SK-N-SH (cell line): ENCODE results near the gene POU3F1. TPM values are rescaled to one million over a fixed set of nuclear protein-coding genes. Genes with fewer than 3 reads are reported as not detected.

Experiments used
- CTCF ChIA-PET: fragments of 300-600, 350-600 bp; formaldehyde crosslinking; extraction: SDS; loops from one replicate; lab custom pipeline; 2021; lab: Yijun Ruan, JAX
- POLR2A ChIA-PET: fragments of 350-600 bp; sonication (Branson Sonifier 250); formaldehyde crosslinking; extraction: SDS; loops from one replicate; lab custom pipeline; 2020; ENCODE audit warnings: antibody characterized with exemption, inconsistent platforms; lab: Yijun Ruan, JAX
- DNase-seq: peaks from one replicate; pipeline ENCODE4 v3.0.0; 2012
- H2AFZ ChIP-seq: fragments of 200-600 bp; sonication (generic); 2 replicates; pipeline ENCODE4 v1.8.1; 2016; ENCODE audit warnings: antibody characterized with exemption, mild to moderate bottlenecking, low read depth
- H3F3A ChIP-seq: fragments of 200-600 bp; sonication (generic); replicated peaks from 2 replicates; pipeline ENCODE3; 2016; ENCODE audit warnings: antibody characterized with exemption, mild to moderate bottlenecking; ENCODE audit not compliant: insufficient read depth
- H3K27ac ChIP-seq, 2 experiments: fragments of 200-500 bp in 1 of 2; fragments of 200-600 bp in 1 of 2; sonication (Bioruptor generic) in 1 of 2; sonication (generic), shearing (Covaris generic) in 1 of 2; 2 replicates each; pipeline versions ENCODE4 v1.5.1 to v1.6.1; 2014 to 2016; ENCODE audit warnings: low read depth in 2 of 2, inconsistent platforms in 1 of 2, low read length in 1 of 2, mild to moderate bottlenecking in 1 of 2, mixed read lengths in 1 of 2
- H3K27me3 ChIP-seq: fragments of 200-600 bp; sonication (generic), shearing (Covaris generic); 2 replicates; pipeline ENCODE4 v1.6.1; 2016; ENCODE audit warnings: mixed run types; ENCODE audit not compliant: insufficient read depth
- H3K36me3 ChIP-seq, 2 experiments: fragments of 200-500 bp in 1 of 2; fragments of 200-600 bp in 1 of 2; sonication (Bioruptor generic) in 1 of 2; sonication (generic) in 1 of 2; replicated peaks in 1 of 2; 2 replicates each; pipeline versions ENCODE3 to v1.5.1; 2014 to 2016; ENCODE audit warnings: low read length in 1 of 2, mild to moderate bottlenecking in 1 of 2; ENCODE audit not compliant: insufficient read depth in 2 of 2, control insufficient read depth in 1 of 2
- H3K4me1 ChIP-seq, 2 experiments: fragments of 200-500 bp in 1 of 2; fragments of 200-600 bp in 1 of 2; sonication (Bioruptor generic) in 1 of 2; sonication (generic), shearing (Covaris generic) in 1 of 2; 2 replicates each; pipeline versions ENCODE4 v1.5.1 to v1.6.1; 2014 to 2016; ENCODE audit warnings: low read depth in 1 of 2, low read length in 1 of 2, mixed run types in 1 of 2; ENCODE audit not compliant: insufficient read depth in 2 of 2, control insufficient read depth in 1 of 2
- H3K4me2 ChIP-seq: fragments of 200-600 bp; sonication (generic), shearing (Covaris generic); 2 replicates; pipeline ENCODE4 v1.6.1; 2017; ENCODE audit warnings: mixed run types
- H3K4me3 ChIP-seq, 2 experiments: fragments of 200-500 bp in 1 of 2; fragments of 200-600 bp in 1 of 2; sonication (Bioruptor generic) in 1 of 2; sonication (generic), shearing (Covaris generic) in 1 of 2; 2 replicates each; pipeline versions ENCODE4 v1.5.1 to v1.8.1; 2014 to 2016; ENCODE audit warnings: low read depth in 2 of 2, inconsistent platforms in 1 of 2, low read length in 1 of 2, mild to moderate bottlenecking in 1 of 2, mixed read lengths in 1 of 2, moderate library complexity in 1 of 2
- H3K79me2 ChIP-seq: fragments of 200-600 bp; sonication (generic); 2 replicates; pipeline ENCODE4 v1.8.1; 2017; ENCODE audit warnings: mild to moderate bottlenecking; ENCODE audit not compliant: insufficient read depth
- H3K9ac ChIP-seq: fragments of 200-600 bp; sonication (generic); 2 replicates; pipeline ENCODE4 v1.6.1; 2017; ENCODE audit warnings: mixed run types
- H3K9me2 ChIP-seq: fragments of 200-600 bp; sonication (generic); 2 replicates; pipeline ENCODE4 v1.6.1; 2017; ENCODE audit warnings: mixed run types
- H3K9me3 ChIP-seq: fragments of 200-600 bp; sonication (generic); 2 replicates; pipeline ENCODE4 v1.6.1; 2017; ENCODE audit warnings: mixed run types, mild to moderate bottlenecking, moderate library complexity
- H4K20me1 ChIP-seq: fragments of 200-600 bp; sonication (generic); 2 replicates; pipeline ENCODE4 v1.6.1; 2017; ENCODE audit warnings: mild to moderate bottlenecking, mixed run types; ENCODE audit not compliant: insufficient read depth
- CHD2 ChIP-seq: fragments of 150-350 bp; IDR thresholded peaks from 2 replicates; pipeline ENCODE4 v1.6.1; 2018; ENCODE audit warnings: low read length; ENCODE audit not compliant: partially characterized antibody
- CTCF ChIP-seq: fragments of 200-600 bp; sonication (generic); IDR thresholded peaks from 2 replicates; pipeline ENCODE4 v1.6.1; 2017; ENCODE audit warnings: antibody characterized with exemption, mild to moderate bottlenecking, moderate library complexity
- EP300 ChIP-seq, 2 experiments: IDR thresholded peaks; 2 replicates each; pipeline versions ENCODE4 v1.4.0 to v1.6.1; 2012; ENCODE audit warnings: borderline replicate concordance in 1 of 2, low read depth in 1 of 2, low read length in 1 of 2
- EZH2phosphoT487 ChIP-seq: fragments of 200-600 bp; sonication (generic); IDR thresholded peaks from 2 replicates; pipeline ENCODE4 v1.6.1; 2017; ENCODE audit warnings: low read depth, mixed run types, mild to moderate bottlenecking, antibody characterized with exemption, moderate library complexity, borderline replicate concordance
- FOSL2 ChIP-seq: IDR thresholded peaks from 2 replicates; pipeline ENCODE4 v1.4.0; 2012; ENCODE audit warnings: low read depth, mild to moderate bottlenecking, moderate library complexity, borderline replicate concordance
- FOXJ3 ChIP-seq: sonication (generic); formaldehyde crosslinking; IDR thresholded peaks from 2 replicates; pipeline ENCODE4 v1.5.1; 2020; ENCODE audit warnings: mild to moderate bottlenecking, missing genetic modification reagents
- GATA2 ChIP-seq: sonication (generic); formaldehyde crosslinking; IDR thresholded peaks from 2 replicates; pipeline ENCODE4 v1.5.0; 2020; ENCODE audit warnings: mild to moderate bottlenecking, missing genetic modification reagents
- IRF3 ChIP-seq: fragments of 150-350 bp; IDR thresholded peaks from 2 replicates; pipeline ENCODE4 v1.6.1; 2016; ENCODE audit warnings: mild to moderate bottlenecking, low read depth, low read length
- JUND ChIP-seq: IDR thresholded peaks from 2 replicates; pipeline ENCODE4 v1.4.0; 2012
- MAX ChIP-seq: IDR thresholded peaks from 2 replicates; pipeline ENCODE4 v1.4.0; 2012; ENCODE audit warnings: low read depth
- MEF2A ChIP-seq: IDR thresholded peaks from 2 replicates; pipeline ENCODE4 v1.4.0; 2012; ENCODE audit warnings: low read depth, borderline replicate concordance
- MXI1 ChIP-seq: IDR thresholded peaks from 2 replicates; pipeline ENCODE4 v1.6.1; 2012; ENCODE audit warnings: mild to moderate bottlenecking, low read depth, low read length, improper control_type of control experiment
- RAD21 ChIP-seq: IDR thresholded peaks from 2 replicates; pipeline ENCODE4 v1.6.1; 2012; ENCODE audit warnings: mild to moderate bottlenecking, low read length
- REST ChIP-seq: IDR thresholded peaks from 2 replicates; pipeline ENCODE4 v1.6.1; 2012; ENCODE audit warnings: mild to moderate bottlenecking, low read depth, low read length, moderate library complexity
- RFX5 ChIP-seq: IDR thresholded peaks from 2 replicates; pipeline ENCODE4 v1.6.1; 2012; ENCODE audit warnings: mild to moderate bottlenecking, improper control_type of control experiment, low read length
- SMC3 ChIP-seq: IDR thresholded peaks from 2 replicates; pipeline ENCODE4 v1.6.1; 2012; ENCODE audit warnings: low read depth, low read length, improper control_type of control experiment
- TCF12 ChIP-seq: IDR thresholded peaks from 2 replicates; pipeline ENCODE4 v1.4.0; 2012
- WGBS: methylation state at CpG from one replicate; pipeline ENCODE4 v1.1.6; 2017; ENCODE audit warnings: low lambda C conversion rate; 5-methylcytosine and 5-hydroxymethylcytosine counted together
- polyA plus RNA-seq, 3 experiments: library from polyadenylated mRNA; depleted of rRNA; stranded (reverse); fragments of >200 nt; gene quantifications; 2 replicates each; pipeline ENCODE4 v1.2.3, GENCODE V29; 2012

The POU3F1 gene
- polyA plus RNA-seq, 1 of the 3 experiments (the other 2 are of a cell fraction) = not detected

- 27% methylated on average over 4 of the region's 4 CpGs for WGBS
- TF ChIP-seq MAX (no peak), RFX5 (no peak), CHD2 (no peak), REST (no peak), MEF2A (no peak), FOXJ3 (CRISPR knock-in tag) (no peak), TCF12 (no peak), MXI1 (no peak), EZH2phosphoT487 (no peak), EP300 (IDR thresholded peaks at IDR 0.05; ENCODE audit: borderline replicate concordance in 1 of 2, low read depth in 1 of 2, low read length in 1 of 2) (no peak), JUND (no peak), IRF3 (no peak), FOSL2 (no peak), GATA2 (CRISPR knock-in tag) (no peak), CTCF (no peak), RAD21 (no peak), SMC3 (no peak)
- no peak overlapping the region for H3K4me3 ChIP-seq
- no peak overlapping the region for H2AFZ ChIP-seq
- no peak overlapping the region for H3K9ac ChIP-seq
- DNase-seq = no peak
- no peaks in the 10 kb centered on the region for H3F3A ChIP-seq
- H3K79me2 ChIP-seq = no peaks in the 10 kb centered on the region
- H3K27me3 ChIP-seq = peaks cover 48% of the 10 kb centered on the region; the same call in 1 of the 2 replicates
- ChIA-PET POLR2A (no interaction called here), CTCF (interaction anchor here (0.9 to 1.4 kb wide), 4 partner anchors 38 to 66 kb away, joined by 3 to 4 read pairs (median 4); no protein-coding TSS in a partner anchor)
- H3K9me2 ChIP-seq = no peaks in the 10 kb centered on the region
- no peaks in the 10 kb centered on the region for H3K9me3 ChIP-seq
- no peaks in the 10 kb centered on the region; a peak in 1 of 4 replicates for H3K4me1 ChIP-seq
- H3K36me3 ChIP-seq = no peaks in the 10 kb centered on the region
- no peak overlapping the region for H3K27ac ChIP-seq
- no peaks in the 10 kb centered on the region for H4K20me1 ChIP-seq
- H3K4me2 ChIP-seq = no peak overlapping the region
Measured at GRCh38 chr1:38092256-38092655, 45.7 kb upstream of the POU3F1 start.
